ENCODE data around the gene SPSB3.

The SPSB3 gene

DNA sequence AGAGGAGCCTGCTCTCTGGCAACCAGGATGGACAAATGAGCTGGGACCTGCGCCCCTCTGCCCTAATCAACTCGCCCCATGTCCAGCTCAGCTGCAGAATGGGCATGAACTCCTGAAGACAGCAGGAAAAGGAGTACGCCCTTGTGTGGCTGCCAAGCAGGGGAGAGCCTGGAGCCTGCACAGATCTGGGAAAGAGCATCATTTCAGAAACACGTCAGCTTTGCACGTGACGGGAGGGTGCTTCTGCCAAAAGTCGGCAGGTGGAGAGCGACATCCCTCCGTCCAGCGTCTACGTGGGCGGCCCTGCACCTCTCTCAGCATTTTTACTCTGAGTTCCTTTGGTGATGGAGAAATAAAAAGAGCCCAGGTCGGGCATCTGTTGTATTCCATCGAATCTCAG, 29.5 kb downstream of the SPSB3 start:
- Mint-ChIP-seq H3K4me3 (no peak overlapping the region), H3K9me3 (no peaks in the 10 kb centered on the region), H3K27ac (no peak overlapping the region), H3K4me1 (peaks cover 8% of the 10 kb centered on the region), H3K27me3 (no peaks in the 10 kb centered on the region), H3K36me3 (peaks cover 2% of the 10 kb centered on the region)

DNA sequence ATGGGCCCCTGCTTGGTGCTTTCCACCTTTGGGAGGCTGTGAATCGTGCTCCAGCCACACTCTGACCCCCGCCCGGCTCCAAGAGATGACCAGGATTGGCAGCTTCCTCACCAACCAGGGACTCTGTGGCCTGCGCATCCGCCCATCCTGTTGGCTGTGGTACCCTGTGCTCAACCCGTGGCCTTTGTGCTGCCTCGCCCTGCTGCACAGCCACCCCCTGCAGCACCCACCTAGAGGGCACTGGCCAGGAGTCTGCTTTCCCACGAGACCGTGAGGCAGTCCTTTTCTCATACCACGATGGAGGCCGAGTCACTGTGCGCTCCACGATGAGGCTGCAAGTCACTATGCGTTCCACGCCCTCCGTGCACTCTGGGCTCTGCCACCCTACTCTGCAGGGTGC, 30.4 kb downstream of the SPSB3 start:
- Mint-ChIP-seq H3K9me3 (no peaks in the 10 kb centered on the region), H3K4me3 (no peak overlapping the region), H3K4me1 (peaks cover 4% of the 10 kb centered on the region), H3K27ac (no peak overlapping the region), H3K36me3 (peaks cover 2% of the 10 kb centered on the region), H3K27me3 (no peaks in the 10 kb centered on the region)

DNA sequence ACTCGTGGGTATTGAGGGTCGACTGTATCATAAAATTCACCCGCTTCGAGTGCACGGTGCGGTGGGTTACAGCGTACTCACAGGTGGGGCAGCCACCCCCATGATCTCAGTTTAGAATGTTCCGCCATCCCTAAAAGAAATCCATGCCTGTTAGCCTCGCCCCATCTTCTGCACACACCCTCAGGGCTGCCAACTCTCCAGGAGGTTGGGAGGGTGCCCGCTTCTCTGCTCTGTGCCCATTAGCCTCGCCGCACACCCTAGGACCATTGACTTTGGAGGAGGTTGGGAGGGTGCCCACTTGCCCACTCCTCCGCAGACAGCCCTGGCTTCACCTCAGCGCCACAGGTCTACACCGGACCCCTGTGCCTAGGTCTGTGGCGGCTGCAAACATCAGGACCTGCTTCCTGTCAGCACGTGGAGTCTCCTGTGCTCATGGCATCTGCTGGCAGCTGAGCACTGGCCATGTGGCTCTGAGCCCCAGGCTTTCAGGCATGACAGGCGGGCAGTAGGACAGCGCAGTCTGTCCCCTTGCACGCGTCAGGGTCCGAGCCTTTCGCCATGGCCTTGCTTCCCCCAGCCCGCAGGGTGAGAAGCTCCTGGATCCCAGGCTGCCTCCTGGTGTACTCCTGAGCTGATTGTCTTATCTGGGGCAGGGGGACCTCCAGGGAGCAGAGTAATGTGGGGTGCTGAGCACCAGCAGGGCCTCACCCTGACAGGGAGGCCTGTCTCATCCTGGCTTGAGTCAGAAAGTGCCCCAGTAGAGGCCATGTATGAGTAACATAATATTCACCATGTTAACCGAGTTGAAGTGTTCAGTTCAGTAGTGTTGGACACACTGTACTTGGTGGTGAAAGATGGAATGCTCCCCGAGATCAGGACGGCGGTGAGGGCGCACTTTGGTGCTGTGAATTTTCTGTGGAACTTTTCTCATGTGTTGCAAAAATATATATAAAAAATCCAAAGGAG, 32.9 kb downstream of the SPSB3 start:
- Mint-ChIP-seq H3K4me1 (no peaks in the 10 kb centered on the region), H3K36me3 (no peaks in the 10 kb centered on the region), H3K4me3 (no peak overlapping the region), H3K9me3 (no peaks in the 10 kb centered on the region), H3K27me3 (no peaks in the 10 kb centered on the region), H3K27ac (no peak overlapping the region)

DNA sequence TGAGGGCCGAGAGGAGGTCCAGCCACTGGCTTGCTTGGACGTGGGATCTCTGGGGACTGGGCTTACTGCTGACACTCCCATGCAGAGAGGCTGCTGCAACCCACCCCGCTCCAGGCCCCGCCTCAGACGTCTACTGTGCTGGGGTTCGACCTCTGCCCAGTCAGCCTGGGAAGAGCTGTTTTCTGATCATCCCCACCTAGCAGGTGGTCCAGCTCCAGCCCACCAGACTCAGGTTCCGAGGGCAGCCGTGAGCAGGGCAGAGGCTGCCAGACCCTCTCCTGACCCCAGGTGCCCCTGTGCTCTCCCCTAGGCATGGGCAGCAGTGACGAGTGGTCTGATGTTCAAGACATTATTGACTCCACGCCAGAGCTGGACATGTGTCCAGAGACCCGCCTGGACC, 34.4 kb downstream of the SPSB3 start:
- H3K4me3 Mint-ChIP-seq: no peak overlapping the region
- H3K36me3 Mint-ChIP-seq: no peaks in the 10 kb centered on the region
- no peaks in the 10 kb centered on the region for H3K4me1 Mint-ChIP-seq
- H3K27me3 Mint-ChIP-seq: no peaks in the 10 kb centered on the region
- H3K9me3 Mint-ChIP-seq: no peaks in the 10 kb centered on the region
- no peak overlapping the region for H3K27ac Mint-ChIP-seq

DNA sequence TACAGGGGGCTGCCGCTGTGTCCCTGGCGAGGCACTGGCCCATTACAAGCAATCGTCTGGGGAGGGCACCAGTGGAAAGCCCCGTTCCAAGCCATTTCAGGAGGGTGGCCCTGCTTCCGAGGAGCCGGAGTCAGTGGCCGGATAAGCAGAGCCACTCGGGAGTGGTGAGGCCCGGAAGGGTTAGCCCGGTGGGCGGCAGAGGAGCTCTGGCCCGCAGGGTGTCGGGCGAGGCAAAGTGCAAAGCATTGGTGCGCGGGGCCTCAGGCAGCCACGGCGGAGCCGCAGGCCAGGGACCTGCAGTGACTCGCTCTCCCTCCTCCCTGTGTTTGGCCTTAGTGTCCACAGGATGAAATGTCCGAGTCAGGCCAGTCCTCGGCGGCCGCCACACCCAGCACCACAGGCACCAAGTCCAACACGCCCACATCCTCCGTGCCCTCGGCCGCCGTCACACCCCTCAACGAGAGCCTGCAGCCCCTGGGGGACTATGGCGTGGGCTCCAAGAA, 35.6 kb downstream of the SPSB3 start:
- Mint-ChIP-seq H3K27me3 (no peaks in the 10 kb centered on the region), H3K9me3 (no peaks in the 10 kb centered on the region), H3K36me3 (no peaks in the 10 kb centered on the region), H3K27ac (no peak overlapping the region), H3K4me3 (no peak overlapping the region), H3K4me1 (no peaks in the 10 kb centered on the region)

DNA sequence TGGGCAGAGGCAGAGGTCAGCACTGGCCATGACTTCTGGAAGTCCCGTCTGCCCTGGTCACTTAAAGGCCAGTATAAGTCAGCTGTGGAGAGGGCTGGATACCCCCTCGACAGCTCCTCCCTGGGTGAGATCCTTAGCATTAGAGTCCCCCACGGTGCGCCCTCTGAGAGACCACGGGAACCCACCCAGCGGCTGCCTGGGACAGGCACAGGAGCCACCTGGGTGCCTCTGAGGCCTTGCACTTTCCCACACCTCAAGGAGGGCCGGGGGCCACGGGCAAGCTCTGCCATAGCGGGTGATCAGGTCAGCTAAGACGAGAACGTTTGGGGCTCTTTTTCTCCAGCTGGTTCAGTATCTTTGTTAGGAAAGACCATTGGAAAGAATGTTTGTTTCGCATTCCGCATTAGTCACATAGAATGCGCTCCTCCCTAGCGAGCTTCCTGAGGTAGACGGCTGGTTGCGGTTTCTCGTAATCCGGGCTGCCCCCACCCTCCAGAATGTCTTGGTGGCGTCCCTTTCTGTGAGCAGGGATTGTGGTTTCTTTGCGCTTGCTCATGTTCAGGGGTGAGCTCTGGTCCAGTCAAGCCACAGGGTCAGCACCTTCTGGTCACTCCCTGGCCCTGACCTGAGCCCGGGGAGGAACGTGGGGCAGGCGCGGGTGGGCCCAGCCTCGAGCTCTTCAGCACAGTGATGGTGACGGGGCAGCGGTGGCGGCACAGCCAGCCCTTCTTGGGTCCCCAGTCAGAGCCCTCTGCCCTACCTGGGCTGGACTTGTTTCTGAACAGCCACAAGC, 36.3 kb downstream of the SPSB3 start:
- H3K9me3 Mint-ChIP-seq: no peaks in the 10 kb centered on the region
- H3K27me3 Mint-ChIP-seq: no peaks in the 10 kb centered on the region
- H3K4me1 Mint-ChIP-seq: no peaks in the 10 kb centered on the region
- no peak overlapping the region for H3K27ac Mint-ChIP-seq
- H3K4me3 Mint-ChIP-seq: no peak overlapping the region
- H3K36me3 Mint-ChIP-seq: no peaks in the 10 kb centered on the region

DNA sequence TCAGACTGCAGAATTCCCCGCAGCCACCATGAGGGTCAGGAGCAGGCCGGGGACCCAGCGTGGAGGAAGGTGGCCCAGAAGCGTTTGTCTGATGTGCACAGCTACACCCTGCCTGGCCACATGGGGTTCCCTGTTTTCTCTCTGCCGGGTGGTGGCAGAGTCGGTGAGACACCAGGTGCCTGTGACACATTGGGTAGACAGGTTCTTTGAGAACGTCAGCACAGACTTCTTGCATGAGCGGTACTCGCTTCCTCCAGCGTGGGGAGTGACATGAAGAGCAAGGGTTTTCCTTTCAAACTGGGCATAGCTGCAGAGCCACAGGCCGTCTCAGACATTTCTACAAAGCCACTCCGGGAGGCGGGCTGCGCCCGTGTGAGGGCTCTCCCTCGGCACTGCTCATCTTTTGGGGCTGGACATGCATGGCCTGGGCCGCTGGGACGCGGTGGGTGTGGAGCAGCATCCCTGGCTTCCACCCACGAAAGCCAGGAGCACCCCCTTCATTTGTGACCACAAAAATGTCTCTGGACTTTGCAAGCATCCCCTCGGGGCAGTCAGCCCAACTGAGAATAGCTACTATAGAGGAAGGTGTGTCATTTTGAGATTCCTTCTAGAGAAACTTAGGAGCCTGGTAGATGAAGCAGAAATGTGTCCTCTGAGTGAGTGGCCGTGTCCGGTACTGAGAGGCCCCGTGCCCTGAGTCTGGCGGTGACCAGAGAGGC, 37.0 kb downstream of the SPSB3 start:
- Mint-ChIP-seq H3K4me1 (no peaks in the 10 kb centered on the region), H3K27ac (no peak overlapping the region), H3K27me3 (no peaks in the 10 kb centered on the region), H3K36me3 (no peaks in the 10 kb centered on the region), H3K4me3 (no peak overlapping the region), H3K9me3 (no peaks in the 10 kb centered on the region)

DNA sequence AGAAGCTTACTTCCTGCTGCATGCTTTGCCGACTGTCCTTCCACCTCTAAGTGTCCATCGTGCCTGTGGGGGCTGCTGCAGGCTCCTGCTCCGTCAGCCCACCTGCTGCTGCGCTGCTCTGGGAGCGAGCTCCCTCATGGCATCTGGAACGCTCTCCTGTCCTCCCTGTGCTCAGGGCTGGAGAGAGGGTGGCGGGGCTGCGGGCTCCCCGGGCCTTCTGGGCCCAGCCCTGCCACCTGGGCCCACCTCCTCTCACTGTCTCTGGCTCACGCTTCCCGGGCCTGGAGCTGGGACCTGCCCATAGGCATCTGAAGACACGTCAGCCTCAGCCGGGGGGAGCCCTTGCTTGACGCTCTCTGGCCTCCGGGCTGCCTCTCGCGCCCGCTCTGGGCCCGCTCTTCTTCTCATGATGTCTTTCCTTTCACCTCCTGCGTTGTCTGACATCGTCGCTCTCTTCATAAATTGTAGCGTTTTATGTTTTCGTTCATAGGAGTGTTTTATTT, 38.0 kb downstream of the SPSB3 start:
- H3K4me1 Mint-ChIP-seq: no peaks in the 10 kb centered on the region
- H3K9me3 Mint-ChIP-seq: no peaks in the 10 kb centered on the region
- H3K4me3 Mint-ChIP-seq: no peak overlapping the region
- H3K27me3 Mint-ChIP-seq: no peaks in the 10 kb centered on the region
- no peak overlapping the region for H3K27ac Mint-ChIP-seq
- H3K36me3 Mint-ChIP-seq: no peaks in the 10 kb centered on the region

DNA sequence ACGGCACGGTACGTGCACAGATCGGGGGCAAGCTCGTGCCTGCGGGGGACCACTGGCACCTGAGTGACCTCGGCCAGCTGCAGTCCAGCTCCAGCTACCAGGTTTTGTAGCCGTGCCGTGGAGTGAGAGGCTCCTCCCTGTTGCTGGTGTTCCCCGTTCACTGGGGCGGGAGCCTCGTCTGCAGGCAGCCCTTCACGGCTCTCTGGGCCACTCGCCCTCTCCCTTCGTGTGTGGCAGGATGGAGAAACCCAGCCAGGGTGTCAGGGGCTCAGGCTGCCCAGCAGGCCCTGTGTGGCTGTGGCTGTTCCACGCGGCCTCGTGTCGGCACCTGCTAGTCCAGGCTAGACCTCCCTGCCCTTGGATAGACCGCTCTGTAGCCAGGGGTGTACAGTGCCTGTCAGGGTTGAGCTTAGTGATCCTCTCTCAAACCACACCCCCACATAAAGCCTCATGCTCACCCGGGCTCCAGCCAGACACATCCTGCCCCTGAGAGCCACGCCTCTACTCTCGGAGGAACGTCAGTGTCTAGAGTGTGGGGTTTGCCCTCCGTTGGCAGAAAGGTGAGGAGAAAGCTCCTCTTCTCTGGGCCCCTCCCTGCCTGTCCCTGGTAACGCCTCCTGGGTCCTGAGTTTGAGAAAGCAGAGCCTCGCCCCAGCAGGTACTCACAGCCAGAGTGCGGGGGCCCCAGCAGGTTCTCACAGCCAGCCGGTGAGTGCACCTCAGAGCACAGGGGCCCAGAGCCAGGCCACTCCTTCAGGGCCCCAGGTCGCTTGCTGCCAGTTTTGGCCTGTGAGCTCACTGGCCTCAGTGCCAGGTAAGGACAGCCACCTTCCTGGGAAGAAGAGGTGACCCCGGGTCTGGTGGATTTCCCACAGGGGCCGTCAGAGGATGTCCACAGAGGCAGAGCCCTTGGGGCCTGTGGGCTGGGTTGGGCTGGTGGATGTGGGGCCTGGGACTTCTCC, 38.7 kb downstream of the SPSB3 start:
- no peak overlapping the region for H3K4me3 Mint-ChIP-seq
- no peak overlapping the region for H3K27ac Mint-ChIP-seq
- H3K4me1 Mint-ChIP-seq: no peaks in the 10 kb centered on the region
- no peaks in the 10 kb centered on the region for H3K9me3 Mint-ChIP-seq
- no peaks in the 10 kb centered on the region for H3K27me3 Mint-ChIP-seq
- H3K36me3 Mint-ChIP-seq: no peaks in the 10 kb centered on the region

DNA sequence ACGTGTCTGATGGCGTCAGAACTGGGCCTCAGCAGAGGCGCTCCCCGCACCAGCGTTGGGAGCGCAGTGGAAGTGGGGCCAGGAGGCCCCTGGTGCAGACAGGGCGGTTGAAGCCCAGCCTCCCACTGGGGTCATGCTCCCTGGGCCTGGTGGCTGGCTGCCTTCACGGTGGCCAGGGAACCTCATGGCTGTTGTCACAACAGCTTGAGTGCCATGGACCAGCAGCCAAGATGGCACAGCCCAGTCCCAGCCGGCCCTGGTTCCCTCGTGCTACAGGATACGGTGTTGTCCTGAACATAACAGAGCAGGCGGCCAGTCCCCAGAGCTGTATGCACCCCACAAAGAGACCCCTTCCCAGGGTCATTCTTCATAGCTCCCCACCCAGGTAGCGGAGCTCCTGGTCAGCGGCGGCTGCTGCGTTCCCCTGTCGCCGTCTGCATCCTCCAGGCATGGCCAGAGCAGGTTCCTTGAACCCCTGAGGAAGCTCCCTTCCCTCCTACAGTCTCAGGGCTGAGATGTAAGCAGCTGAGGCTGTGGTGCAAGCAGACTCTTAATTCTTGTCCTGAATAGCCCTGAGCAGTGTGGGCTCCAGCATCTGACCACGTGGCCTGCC, 40.7 kb downstream of the SPSB3 start:
- no peaks in the 10 kb centered on the region for H3K36me3 Mint-ChIP-seq
- H3K27ac Mint-ChIP-seq: no peak overlapping the region

DNA sequence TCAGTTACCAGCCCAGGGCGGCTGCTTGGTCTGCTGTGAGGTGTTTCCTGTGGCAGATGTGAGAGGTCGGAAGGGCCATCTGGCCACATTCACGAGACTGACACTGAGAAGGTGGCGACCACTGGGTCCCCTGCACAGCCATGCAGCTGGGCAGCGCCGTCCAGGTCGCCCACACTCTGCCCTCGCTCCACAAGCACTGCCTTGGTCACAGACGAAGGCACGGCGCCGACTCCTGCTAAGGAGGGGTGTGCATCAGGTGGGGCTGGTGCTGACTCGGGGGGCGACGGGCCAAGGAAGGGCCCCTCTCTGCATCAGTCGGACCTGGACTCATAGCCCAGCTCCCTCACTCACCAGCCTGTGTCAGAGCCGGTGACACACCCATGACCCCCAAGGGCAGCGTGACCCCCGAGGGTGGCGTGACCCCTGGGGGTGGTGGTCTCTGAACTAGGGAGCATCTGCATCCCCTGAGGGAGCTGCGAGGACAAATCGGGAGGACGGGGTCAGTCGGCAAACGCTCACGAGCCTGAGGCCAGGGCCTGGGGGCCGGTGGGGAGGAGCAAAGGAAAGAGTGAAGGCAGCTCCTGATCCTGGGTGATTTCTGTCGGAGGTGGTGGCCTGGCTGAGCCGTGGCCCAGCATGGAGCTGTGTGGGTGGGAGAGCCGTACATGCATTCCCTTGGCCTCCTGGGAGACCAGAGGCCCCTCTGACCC, 41.4 kb downstream of the SPSB3 start:
- H3K9me3 Mint-ChIP-seq: no peaks in the 10 kb centered on the region
- no peak overlapping the region for H3K4me3 Mint-ChIP-seq
- H3K27ac Mint-ChIP-seq: no peak overlapping the region
- H3K36me3 Mint-ChIP-seq: no peaks in the 10 kb centered on the region
- H3K4me1 Mint-ChIP-seq: no peaks in the 10 kb centered on the region
- H3K27me3 Mint-ChIP-seq: no peaks in the 10 kb centered on the region

More for the DNA sequence above, 40.7 kb downstream of the SPSB3 start:
- no peaks in the 10 kb centered on the region for H3K27me3 Mint-ChIP-seq
- H3K4me3 Mint-ChIP-seq: no peak overlapping the region
- H3K4me1 Mint-ChIP-seq: no peaks in the 10 kb centered on the region
- no peaks in the 10 kb centered on the region for H3K9me3 Mint-ChIP-seq

DNA sequence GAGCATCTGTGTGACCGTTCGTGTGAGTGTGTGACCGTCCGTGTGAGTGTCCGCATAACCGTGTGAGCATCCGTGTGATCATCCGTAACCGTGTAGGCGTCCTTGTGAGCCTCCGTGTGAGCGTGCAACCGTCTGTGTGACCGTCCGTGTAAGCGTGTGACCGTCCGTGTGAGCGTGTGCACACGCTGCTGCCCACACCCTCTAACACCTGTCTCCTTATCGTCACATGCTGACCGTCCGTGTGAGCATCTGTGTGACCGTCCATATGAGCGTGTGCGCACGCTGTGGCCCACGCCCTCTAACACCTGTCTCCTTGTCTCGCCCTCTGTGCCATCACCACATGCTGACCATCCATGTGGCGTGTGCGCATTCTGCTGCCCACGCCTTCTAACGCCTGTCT, 42.1 kb downstream of the SPSB3 start:
- H3K36me3 Mint-ChIP-seq: no peaks in the 10 kb centered on the region
- no peak overlapping the region for H3K27ac Mint-ChIP-seq
- no peaks in the 10 kb centered on the region for H3K9me3 Mint-ChIP-seq
- H3K4me1 Mint-ChIP-seq: no peaks in the 10 kb centered on the region
- H3K4me3 Mint-ChIP-seq: no peak overlapping the region
- H3K27me3 Mint-ChIP-seq: no peaks in the 10 kb centered on the region

DNA sequence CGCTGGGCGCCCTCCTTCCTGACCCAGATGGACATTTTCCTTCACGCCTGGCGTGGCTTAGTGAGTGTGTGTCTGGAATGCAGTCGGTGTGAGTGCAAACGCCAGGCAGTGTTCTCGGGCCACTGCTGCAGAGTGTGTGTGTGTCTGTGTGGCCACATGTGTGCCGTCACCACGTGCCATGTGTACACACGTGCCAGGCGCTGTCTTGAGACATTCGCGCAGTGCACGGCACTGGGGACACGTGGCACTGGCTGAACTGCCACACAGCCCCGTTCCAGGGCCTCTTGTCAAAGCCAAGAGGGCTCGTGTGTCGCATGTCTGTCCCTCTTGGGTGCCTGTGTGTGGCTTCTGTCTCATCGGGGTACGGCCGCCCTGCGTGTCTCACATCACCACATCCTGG, 47.6 kb downstream of the SPSB3 start:
- Mint-ChIP-seq H3K9me3 (no peaks in the 10 kb centered on the region), H3K4me3 (no peak overlapping the region), H3K27ac (no peak overlapping the region), H3K4me1 (no peaks in the 10 kb centered on the region), H3K27me3 (no peaks in the 10 kb centered on the region), H3K36me3 (no peaks in the 10 kb centered on the region)

DNA sequence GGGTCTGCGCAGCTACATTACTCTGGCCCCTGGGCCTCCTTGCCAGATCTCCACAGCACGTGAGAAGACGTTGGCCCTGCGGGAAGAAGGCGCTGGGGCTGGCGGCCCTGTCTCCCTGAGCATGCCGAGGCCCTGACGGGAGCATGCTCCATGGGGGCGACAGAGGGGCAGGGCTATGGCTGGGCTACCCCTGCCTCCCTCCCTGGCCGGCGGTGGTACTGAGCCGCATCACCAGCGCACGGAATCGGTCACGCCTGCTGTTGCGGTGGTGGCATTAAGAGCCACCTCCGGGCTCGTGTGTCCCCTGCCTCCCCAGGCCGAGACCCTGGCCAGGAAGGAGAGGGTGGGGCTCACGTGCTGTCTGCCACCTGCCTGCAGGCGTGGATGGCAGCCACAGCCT, 48.2 kb downstream of the SPSB3 start:
- Mint-ChIP-seq H3K36me3 (no peaks in the 10 kb centered on the region), H3K4me3 (no peak overlapping the region), H3K9me3 (no peaks in the 10 kb centered on the region), H3K27me3 (no peaks in the 10 kb centered on the region), H3K4me1 (no peaks in the 10 kb centered on the region), H3K27ac (no peak overlapping the region)
